Measurements from ENCODE around the gene KRT85. TPM values are rescaled to one million over a fixed set of nuclear protein-coding genes. Genes with fewer than 3 reads are reported as not detected.

The KRT85 gene
- total RNA-seq, 1 donor from 2014 or later: not detected

GRCh38 chr12:52334185-52334584, 33.1 kb downstream of the KRT85 start:
- Mint-ChIP-seq H3K4me3 (no peak overlapping the region), H3K36me3 (no peaks in the 10 kb centered on the region), H3K9me3 (peaks cover 3% of the 10 kb centered on the region), H3K27me3 (ENCODE audit: insufficient read depth, low read depth) (peaks cover 5% of the 10 kb centered on the region), H3K27ac (no peak overlapping the region), H3K4me1 (no peaks in the 10 kb centered on the region)
- Histone ChIP-seq H3K4me3 (no peak overlapping the region), H2AFZ (replicated peaks) (no peak overlapping the region), H3F3A (ENCODE audit: low read depth) (no peaks in the 10 kb centered on the region), H3K4me2 (no peak overlapping the region), H3K36me3 (no peaks in the 10 kb centered on the region), H4K20me1 (ENCODE audit: low read depth) (no peaks in the 10 kb centered on the region), H3K27me3 (no peaks in the 10 kb centered on the region), H3K4me1 (no peaks in the 10 kb centered on the region), H3K9ac (no peak overlapping the region), H3K9me3 (ENCODE audit: low read depth) (no peaks in the 10 kb centered on the region), H3K79me2 (ENCODE audit: low read depth) (no peaks in the 10 kb centered on the region), H3K27ac (no peak overlapping the region)
- TF ChIP-seq, protein P1, sequence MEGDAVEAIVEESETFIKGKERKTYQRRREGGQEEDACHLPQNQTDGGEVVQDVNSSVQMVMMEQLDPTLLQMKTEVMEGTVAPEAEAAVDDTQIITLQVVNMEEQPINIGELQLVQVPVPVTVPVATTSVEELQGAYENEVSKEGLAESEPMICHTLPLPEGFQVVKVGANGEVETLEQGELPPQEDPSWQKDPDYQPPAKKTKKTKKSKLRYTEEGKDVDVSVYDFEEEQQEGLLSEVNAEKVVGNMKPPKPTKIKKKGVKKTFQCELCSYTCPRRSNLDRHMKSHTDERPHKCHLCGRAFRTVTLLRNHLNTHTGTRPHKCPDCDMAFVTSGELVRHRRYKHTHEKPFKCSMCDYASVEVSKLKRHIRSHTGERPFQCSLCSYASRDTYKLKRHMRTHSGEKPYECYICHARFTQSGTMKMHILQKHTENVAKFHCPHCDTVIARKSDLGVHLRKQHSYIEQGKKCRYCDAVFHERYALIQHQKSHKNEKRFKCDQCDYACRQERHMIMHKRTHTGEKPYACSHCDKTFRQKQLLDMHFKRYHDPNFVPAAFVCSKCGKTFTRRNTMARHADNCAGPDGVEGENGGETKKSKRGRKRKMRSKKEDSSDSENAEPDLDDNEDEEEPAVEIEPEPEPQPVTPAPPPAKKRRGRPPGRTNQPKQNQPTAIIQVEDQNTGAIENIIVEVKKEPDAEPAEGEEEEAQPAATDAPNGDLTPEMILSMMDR (IDR thresholded peaks at IDR 0.05): no peak
- TF ChIP-seq EZH2 (IDR thresholded peaks at IDR 0.05): no peak
- TF ChIP-seq EZH2phosphoT487 (IDR thresholded peaks at IDR 0.05): no peak
- DNase-seq (ENCODE audit: low spot score): no peak

GRCh38 chr12:52333321-52333720, 34.0 kb downstream of the KRT85 start:
- H3K36me3 Mint-ChIP-seq: no peaks in the 10 kb centered on the region
- H3K27ac ChIP-seq: no peak overlapping the region
- no peaks in the 10 kb centered on the region for H4K20me1 ChIP-seq (ENCODE audit: low read depth)
- H3K27ac Mint-ChIP-seq: no peak overlapping the region
- H2AFZ ChIP-seq (replicated peaks): no peak overlapping the region
- H3K4me3 ChIP-seq: no peak overlapping the region
- H3K9me3 Mint-ChIP-seq: peaks cover 3% of the 10 kb centered on the region
- H3K4me1 ChIP-seq: no peaks in the 10 kb centered on the region
- no peaks in the 10 kb centered on the region for H3K4me1 Mint-ChIP-seq
- H3K9ac ChIP-seq: no peak overlapping the region
- H3F3A ChIP-seq (ENCODE audit: low read depth): no peaks in the 10 kb centered on the region
- no peaks in the 10 kb centered on the region for H3K9me3 ChIP-seq (ENCODE audit: low read depth)
- no peaks in the 10 kb centered on the region for H3K79me2 ChIP-seq (ENCODE audit: low read depth)
- no peaks in the 10 kb centered on the region for H3K36me3 ChIP-seq
- no peak for DNase-seq (ENCODE audit: low spot score)
- H3K27me3 ChIP-seq: no peaks in the 10 kb centered on the region
- TF ChIP-seq EZH2 (IDR thresholded peaks at IDR 0.05) (no peak), EZH2phosphoT487 (IDR thresholded peaks at IDR 0.05) (no peak)
- TF ChIP-seq, protein P1 (IDR thresholded peaks at IDR 0.05): no peak
- H3K4me2 ChIP-seq: no peak overlapping the region
- H3K27me3 Mint-ChIP-seq (ENCODE audit: insufficient read depth, low read depth): peaks cover 5% of the 10 kb centered on the region
- no peak overlapping the region for H3K4me3 Mint-ChIP-seq

- H3K9me3 Mint-ChIP-seq: peaks cover 3% of the 10 kb centered on the region
- Histone ChIP-seq H3K27me3 (no peaks in the 10 kb centered on the region), H2AFZ (replicated peaks) (no peak overlapping the region), H3K9ac (no peak overlapping the region), H4K20me1 (ENCODE audit: low read depth) (no peaks in the 10 kb centered on the region), H3K4me3 (no peak overlapping the region), H3K79me2 (ENCODE audit: low read depth) (no peaks in the 10 kb centered on the region), H3K4me1 (no peaks in the 10 kb centered on the region), H3K27ac (no peak overlapping the region), H3K4me2 (no peak overlapping the region), H3K36me3 (no peaks in the 10 kb centered on the region), H3K9me3 (ENCODE audit: low read depth) (no peaks in the 10 kb centered on the region), H3F3A (ENCODE audit: low read depth) (no peaks in the 10 kb centered on the region)
- TF ChIP-seq EZH2 (IDR thresholded peaks at IDR 0.05): no peak
- TF ChIP-seq, protein P1 (IDR thresholded peaks at IDR 0.05): no peak
- TF ChIP-seq EZH2phosphoT487 (IDR thresholded peaks at IDR 0.05): no peak
- peaks cover under 1% of the 10 kb centered on the region for H3K4me1 Mint-ChIP-seq
- H3K36me3 Mint-ChIP-seq: no peaks in the 10 kb centered on the region
- H3K27ac Mint-ChIP-seq: no peak overlapping the region
- peaks cover 7% of the 10 kb centered on the region for H3K27me3 Mint-ChIP-seq (ENCODE audit: insufficient read depth, low read depth)
- H3K4me3 Mint-ChIP-seq: no peak overlapping the region
- no peak for DNase-seq (ENCODE audit: low spot score)
These were observed 34.9 kb downstream of the KRT85 start for GRCh38 chr12:52332381-52332780.

All from neural progenitor cell (in vitro differentiated cells).